ENCODE data around the gene PPIP5K2. TPM values are rescaled to one million over a fixed set of nuclear protein-coding genes. Genes with fewer than 3 reads are reported as not detected.

Gene PPIP5K2
- total and polyA plus RNA-seq, 7 donors, result 4.5 to 11.0 (median 7.4) TPM

DNA sequence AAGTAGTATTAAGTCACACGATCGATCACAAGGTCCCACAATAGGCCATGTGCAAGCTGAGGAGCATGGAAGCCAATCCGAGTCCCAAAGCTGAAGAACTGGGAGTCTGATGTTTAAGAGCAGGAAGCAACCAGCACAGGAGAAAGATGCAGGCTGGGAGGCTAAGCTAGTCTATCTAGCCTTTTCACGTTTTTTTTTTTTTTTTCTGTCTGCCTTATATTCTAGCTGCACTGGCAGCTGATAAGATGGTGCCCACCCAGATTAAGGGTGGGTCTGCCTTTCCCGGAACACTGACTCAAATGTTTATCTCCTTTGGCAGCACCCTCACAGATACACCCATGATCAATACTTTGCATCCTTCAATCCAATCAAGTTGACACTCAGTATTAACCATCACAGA, 6.5 kb downstream of the PPIP5K2 start:
- no peak overlapping the region for H3K4me3 ChIP-seq
- DNase-seq, result no peak
- peaks cover 10% of the 10 kb centered on the region for H3K4me1 ChIP-seq
- no peak for ATAC-seq
- H3K27me3 ChIP-seq (ENCODE audit: insufficient read depth in 3 of 3, low read length in 2 of 3), result no peaks in the 10 kb centered on the region
- WGBS, 3 donors, result 80 to 93% (median 92%) methylated on average over 5 of the region's 5 CpGs
- TF ChIP-seq, protein P1, sequence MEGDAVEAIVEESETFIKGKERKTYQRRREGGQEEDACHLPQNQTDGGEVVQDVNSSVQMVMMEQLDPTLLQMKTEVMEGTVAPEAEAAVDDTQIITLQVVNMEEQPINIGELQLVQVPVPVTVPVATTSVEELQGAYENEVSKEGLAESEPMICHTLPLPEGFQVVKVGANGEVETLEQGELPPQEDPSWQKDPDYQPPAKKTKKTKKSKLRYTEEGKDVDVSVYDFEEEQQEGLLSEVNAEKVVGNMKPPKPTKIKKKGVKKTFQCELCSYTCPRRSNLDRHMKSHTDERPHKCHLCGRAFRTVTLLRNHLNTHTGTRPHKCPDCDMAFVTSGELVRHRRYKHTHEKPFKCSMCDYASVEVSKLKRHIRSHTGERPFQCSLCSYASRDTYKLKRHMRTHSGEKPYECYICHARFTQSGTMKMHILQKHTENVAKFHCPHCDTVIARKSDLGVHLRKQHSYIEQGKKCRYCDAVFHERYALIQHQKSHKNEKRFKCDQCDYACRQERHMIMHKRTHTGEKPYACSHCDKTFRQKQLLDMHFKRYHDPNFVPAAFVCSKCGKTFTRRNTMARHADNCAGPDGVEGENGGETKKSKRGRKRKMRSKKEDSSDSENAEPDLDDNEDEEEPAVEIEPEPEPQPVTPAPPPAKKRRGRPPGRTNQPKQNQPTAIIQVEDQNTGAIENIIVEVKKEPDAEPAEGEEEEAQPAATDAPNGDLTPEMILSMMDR (IDR thresholded peaks at IDR 0.05), result no peak
- intact Hi-C loops (cut with DNase I), result no loop called here
- no peak overlapping the region for H3K27ac ChIP-seq
- H3K9me3 ChIP-seq, result no peaks in the 10 kb centered on the region
- H3K36me3 ChIP-seq (ENCODE audit: insufficient read depth in 1 of 2, low read depth in 1 of 2), result peaks cover 0 to 11% of the 10 kb centered on the region in 2 donors

DNA sequence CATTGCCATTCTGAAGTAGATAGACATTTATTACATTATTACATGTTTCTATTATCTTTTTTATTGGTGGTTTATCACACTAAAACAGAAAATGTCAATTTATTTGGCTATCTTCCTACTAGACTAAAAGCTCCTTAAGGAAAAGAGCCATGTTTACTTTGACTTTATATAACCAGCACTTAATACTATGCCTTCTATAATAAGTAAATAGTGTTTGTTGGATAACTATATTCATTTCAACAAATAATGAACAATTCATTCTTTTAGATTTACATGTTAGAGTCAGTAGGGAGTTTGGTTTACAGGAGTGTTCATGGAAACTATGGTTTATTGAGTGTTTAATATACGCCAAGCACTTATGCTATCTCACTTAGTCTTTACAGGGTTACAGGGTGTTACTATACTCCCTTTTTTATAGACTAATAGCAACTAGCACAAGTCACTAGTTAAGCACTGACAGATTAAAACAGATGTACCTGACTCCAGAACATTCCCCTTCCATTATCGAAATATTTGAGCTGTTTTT, 7.3 kb downstream of the PPIP5K2 start:
- 94 to 98% (median 95%) methylated on average over 2 of the region's 2 CpGs for WGBS, 3 donors
- H3K27ac ChIP-seq, result no peak overlapping the region
- TF ChIP-seq, protein P1 (IDR thresholded peaks at IDR 0.05), result no peak
- intact Hi-C loops (cut with DNase I), result no loop called here
- peaks cover 2% of the 10 kb centered on the region for H3K4me1 ChIP-seq
- no peak for DNase-seq
- H3K4me3 ChIP-seq, result no peak overlapping the region
- peaks cover 0 to 11% of the 10 kb centered on the region in 2 donors for H3K36me3 ChIP-seq (ENCODE audit: insufficient read depth in 1 of 2, low read depth in 1 of 2)
- no peak for ATAC-seq
- no peaks in the 10 kb centered on the region for H3K9me3 ChIP-seq
- no peaks in the 10 kb centered on the region for H3K27me3 ChIP-seq (ENCODE audit: insufficient read depth in 3 of 3, low read length in 2 of 3)

DNA sequence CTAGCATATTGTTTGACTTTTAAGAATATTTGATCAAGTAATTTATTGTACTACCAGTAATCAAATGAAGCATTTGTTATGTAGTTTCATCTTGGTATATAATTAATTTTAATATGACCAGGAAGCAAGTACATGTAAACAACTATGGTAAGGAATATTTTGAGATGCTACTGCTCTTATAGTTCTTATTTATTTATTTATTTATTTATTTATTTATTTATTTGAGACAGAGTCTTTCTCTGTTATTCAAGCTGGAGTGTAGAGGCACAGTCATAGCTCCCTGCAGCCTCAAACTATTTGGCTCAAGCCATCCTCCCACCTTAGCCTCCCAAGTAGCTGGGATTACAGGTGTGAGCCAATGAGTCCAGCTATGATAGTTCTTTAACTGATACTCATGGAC, 8.1 kb downstream of the PPIP5K2 start:
- intact Hi-C loops (cut with DNase I), result no loop called here
- H3K9me3 ChIP-seq, result no peaks in the 10 kb centered on the region

DNA sequence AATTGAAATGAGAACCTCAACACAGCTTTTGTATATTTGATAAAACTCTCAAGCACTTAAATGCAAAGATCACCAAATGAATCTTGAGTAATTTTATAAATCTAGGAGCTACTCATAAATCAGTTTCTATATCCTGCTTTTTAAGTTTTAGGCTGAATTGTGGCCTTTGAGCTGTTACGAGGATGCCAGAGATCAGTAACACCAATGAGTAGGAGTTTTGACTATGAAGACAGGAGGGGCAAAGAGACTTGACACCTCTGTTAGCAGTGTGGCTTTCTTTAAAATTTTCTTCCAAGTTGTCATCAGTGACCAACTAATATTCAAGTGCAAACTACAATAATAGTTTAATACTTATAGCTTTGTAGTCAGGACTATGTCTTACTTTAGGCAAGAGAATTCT, 12.6 kb downstream of the PPIP5K2 start:
- no peaks in the 10 kb centered on the region for H3K9me3 ChIP-seq
- 80 to 97% (median 91%) methylated on average over 1 of the region's 1 CpG for WGBS, 3 donors
- H3K27ac ChIP-seq, result no peak overlapping the region
- ATAC-seq (no peak), DNase-seq (no peak)
- H3K27me3 ChIP-seq (ENCODE audit: insufficient read depth in 3 of 3, low read length in 2 of 3), result no peaks in the 10 kb centered on the region
- TF ChIP-seq, protein P1 (IDR thresholded peaks at IDR 0.05), result no peak
- H3K4me3 ChIP-seq, result no peak overlapping the region
- no peaks in the 10 kb centered on the region for H3K4me1 ChIP-seq
- H3K36me3 ChIP-seq (ENCODE audit: insufficient read depth in 1 of 2, low read depth in 1 of 2), result peaks cover 0 to 41% of the 10 kb centered on the region in 2 donors
- intact Hi-C loops (cut with DNase I), result no loop called here

More for the DNA sequence above, 8.1 kb downstream of the PPIP5K2 start:
- TF ChIP-seq, protein P1 (IDR thresholded peaks at IDR 0.05), result no peak
- Histone ChIP-seq H3K36me3 (ENCODE audit: insufficient read depth in 1 of 2, low read depth in 1 of 2) (peaks cover 0 to 11% of the 10 kb centered on the region in 2 donors), H3K4me1 (no peaks in the 10 kb centered on the region), H3K27ac (no peak overlapping the region), H3K4me3 (no peak overlapping the region), H3K27me3 (ENCODE audit: insufficient read depth in 3 of 3, low read length in 2 of 3) (no peaks in the 10 kb centered on the region)
- no peak for ATAC-seq
- DNase-seq, result no peak

DNA sequence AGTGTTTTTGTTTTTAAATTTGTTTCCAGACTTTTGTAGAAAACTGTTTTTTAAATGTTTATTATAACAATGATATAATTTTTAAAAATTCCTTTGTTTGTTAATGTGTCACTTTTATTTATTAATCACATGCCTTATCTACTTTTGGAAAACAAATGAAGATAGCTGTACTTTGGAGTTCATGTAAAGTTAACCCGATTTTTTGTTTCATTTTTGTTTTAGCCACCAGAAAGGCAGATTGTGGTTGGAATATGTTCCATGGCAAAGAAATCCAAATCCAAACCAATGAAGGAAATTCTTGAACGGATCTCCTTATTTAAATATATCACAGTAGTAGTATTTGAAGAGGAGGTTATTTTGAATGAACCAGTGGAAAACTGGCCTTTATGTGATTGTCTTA, 13.1 kb downstream of the PPIP5K2 start:
- intact Hi-C loops (cut with DNase I), result no loop called here
- TF ChIP-seq, protein P1 (IDR thresholded peaks at IDR 0.05), result no peak
- no peak overlapping the region for H3K27ac ChIP-seq
- H3K9me3 ChIP-seq, result no peaks in the 10 kb centered on the region
- H3K4me1 ChIP-seq, result no peaks in the 10 kb centered on the region
- DNase-seq (no peak), ATAC-seq (no peak)
- H3K36me3 ChIP-seq (ENCODE audit: insufficient read depth in 1 of 2, low read depth in 1 of 2), result peaks cover 0 to 46% of the 10 kb centered on the region in 2 donors
- WGBS, 3 donors, result 75 to 85% (median 84%) methylated on average over 2 of the region's 2 CpGs
- no peaks in the 10 kb centered on the region for H3K27me3 ChIP-seq (ENCODE audit: insufficient read depth in 3 of 3, low read length in 2 of 3)
- H3K4me3 ChIP-seq, result no peak overlapping the region

Measured in psoas muscle (tissue), 8 donors.